DND-41 (cell line): ENCODE measurements around the gene BAIAP2.

Source experiments
- EZH2 ChIP-seq: IDR thresholded peaks from 3 replicates; pipeline ENCODE4 v1.6.1; 2012; ENCODE audit warnings: borderline replicate concordance, low read depth, mild to moderate bottlenecking, moderate library complexity, low read length, inconsistent platforms; ENCODE audit not compliant: severe bottlenecking
- TF ChIP-seq, protein P1 (sequence below): IDR thresholded peaks from 2 replicates; pipeline ENCODE4 v1.5.1; 2012; ENCODE audit warnings: borderline replicate concordance, low read length, moderate library complexity, mild to moderate bottlenecking; ENCODE audit not compliant: poor library complexity, severe bottlenecking; ENCODE audit errors: extremely low read depth

DNA sequence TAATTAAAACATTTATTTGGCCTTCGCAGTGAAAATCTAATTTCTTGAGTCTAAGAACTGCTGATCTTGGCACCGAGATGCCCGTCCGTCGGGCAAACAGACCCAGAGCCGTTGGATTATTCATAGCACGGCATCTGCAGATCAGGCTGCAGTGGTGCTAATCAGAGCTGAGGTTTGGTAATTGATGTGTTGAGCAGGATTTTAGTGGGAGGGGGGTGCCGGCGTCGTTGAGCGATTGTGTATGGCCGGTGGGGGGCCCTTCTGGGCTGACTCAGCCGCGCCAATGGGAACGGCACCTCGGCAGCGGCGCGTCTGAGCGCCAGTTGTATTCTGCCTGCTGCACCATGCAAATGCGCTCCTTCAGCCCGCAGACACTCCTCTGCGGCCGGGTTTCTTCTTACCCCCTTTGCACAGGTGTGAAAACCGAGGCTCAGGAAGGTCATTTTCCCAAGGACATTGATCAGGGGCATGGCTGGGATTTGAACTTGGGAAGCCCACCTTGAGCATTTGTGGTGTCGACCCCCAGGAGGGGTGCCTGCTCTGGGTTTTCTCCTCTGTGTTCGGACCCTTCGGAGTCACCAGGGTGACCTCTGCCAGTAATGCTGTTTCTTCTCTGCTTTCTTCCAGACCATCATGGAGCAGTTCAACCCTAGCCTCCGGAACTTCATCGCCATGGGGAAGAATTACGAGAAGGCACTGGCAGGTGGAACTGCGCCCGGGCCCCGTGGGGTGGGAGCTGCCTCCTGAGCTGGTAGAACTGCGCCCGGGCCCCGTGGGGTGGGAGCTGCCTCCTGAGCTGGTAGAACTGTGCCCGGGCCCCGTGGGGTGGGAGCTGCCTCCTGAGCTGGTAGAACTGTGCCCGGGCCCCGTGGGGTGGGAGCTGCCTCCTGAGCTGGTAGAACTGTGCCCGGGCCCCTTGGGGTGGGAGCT, 18.4 kb downstream of the BAIAP2 start:
- TF ChIP-seq, protein P1, sequence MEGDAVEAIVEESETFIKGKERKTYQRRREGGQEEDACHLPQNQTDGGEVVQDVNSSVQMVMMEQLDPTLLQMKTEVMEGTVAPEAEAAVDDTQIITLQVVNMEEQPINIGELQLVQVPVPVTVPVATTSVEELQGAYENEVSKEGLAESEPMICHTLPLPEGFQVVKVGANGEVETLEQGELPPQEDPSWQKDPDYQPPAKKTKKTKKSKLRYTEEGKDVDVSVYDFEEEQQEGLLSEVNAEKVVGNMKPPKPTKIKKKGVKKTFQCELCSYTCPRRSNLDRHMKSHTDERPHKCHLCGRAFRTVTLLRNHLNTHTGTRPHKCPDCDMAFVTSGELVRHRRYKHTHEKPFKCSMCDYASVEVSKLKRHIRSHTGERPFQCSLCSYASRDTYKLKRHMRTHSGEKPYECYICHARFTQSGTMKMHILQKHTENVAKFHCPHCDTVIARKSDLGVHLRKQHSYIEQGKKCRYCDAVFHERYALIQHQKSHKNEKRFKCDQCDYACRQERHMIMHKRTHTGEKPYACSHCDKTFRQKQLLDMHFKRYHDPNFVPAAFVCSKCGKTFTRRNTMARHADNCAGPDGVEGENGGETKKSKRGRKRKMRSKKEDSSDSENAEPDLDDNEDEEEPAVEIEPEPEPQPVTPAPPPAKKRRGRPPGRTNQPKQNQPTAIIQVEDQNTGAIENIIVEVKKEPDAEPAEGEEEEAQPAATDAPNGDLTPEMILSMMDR: no peak
- TF ChIP-seq EZH2: no peak
